T-helper 2 cell treated with Interferon-gamma antibody and Interleukin-4, amounts not matched to agents 5 μg/mL and 100 μg/mL, for 36 hours (primary cell): ENCODE measurements around the gene TRPV6.

Experiments used
- DNase-seq: peaks from one replicate; pipeline ENCODE4 v3.0.0; 2021; ENCODE audit warnings: low spot score
- H3K27ac Mint-ChIP-seq: one replicate; pipeline ENCODE4 v1.8.0; 2021; ENCODE audit warnings: mild to moderate bottlenecking, mixed read lengths
- H3K27me3 Mint-ChIP-seq: one replicate; pipeline ENCODE4 v1.8.0; 2021; ENCODE audit warnings: low read depth, mixed read lengths
- H3K36me3 Mint-ChIP-seq: one replicate; pipeline ENCODE4 v1.8.0; 2021; ENCODE audit warnings: low read depth, mixed read lengths
- H3K4me1 Mint-ChIP-seq: one replicate; pipeline ENCODE4 v1.8.0; 2021; ENCODE audit warnings: low read depth, mixed read lengths
- H3K4me3 Mint-ChIP-seq: one replicate; pipeline ENCODE4 v1.8.0; 2022; ENCODE audit warnings: mild to moderate bottlenecking, moderate library complexity, mixed read lengths
- H3K9me3 Mint-ChIP-seq: one replicate; pipeline ENCODE4 v1.8.0; 2021; ENCODE audit warnings: mixed read lengths

Gene TRPV6

GRCh38 chr7:142872106-142872675 is 13.4 kb downstream of the TRPV6 start:
- DNase-seq, result no peak
- H3K4me3 Mint-ChIP-seq, result no peak overlapping the region
- H3K4me1 Mint-ChIP-seq, result no peaks in the 10 kb centered on the region
- H3K27me3 Mint-ChIP-seq, result no peaks in the 10 kb centered on the region
- no peaks in the 10 kb centered on the region for H3K9me3 Mint-ChIP-seq
- no peaks in the 10 kb centered on the region for H3K36me3 Mint-ChIP-seq
- no peak overlapping the region for H3K27ac Mint-ChIP-seq

DNA sequence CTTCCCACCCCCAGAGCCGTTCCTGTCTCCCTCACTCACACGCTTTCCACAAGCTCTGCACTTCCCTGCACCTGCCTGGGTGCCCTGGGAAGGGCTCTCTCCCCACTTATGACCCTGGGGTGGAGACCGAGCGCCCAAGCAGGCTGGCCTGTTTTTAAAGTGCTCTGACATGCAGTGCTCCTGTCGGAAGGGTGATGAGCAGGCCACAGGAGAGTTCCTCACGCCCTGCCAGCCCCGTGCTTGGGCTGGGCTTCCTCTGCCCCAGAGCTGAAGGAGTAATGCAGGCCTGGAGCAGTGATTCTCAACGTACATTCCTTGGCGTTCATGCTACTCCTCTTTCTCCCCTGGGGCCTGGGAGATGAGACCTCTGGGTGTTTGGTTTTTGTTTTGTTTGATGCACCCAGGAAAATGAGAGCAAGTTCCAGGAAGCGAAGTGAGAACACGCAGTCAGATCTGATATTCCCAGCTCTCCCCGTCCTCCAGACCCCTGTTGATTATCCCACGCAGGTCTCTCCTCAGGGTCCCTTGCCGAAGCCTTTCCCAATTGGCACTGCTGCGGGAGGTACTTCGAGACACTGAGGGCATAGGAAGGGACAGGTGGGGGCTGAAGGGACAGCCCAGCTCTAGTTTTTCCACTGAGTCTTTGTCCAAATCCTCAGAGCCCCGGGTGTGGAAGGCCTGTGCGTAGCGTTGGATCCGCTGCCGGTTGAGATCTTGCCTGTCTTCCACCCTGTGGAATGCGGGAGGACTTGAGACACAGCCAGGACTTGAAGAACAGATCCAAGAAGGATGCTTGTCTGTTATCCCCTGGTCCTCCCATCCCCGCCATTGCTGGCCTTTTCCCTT is 14.1 kb downstream of the TRPV6 start:
- Mint-ChIP-seq H3K36me3 (no peaks in the 10 kb centered on the region), H3K4me1 (no peaks in the 10 kb centered on the region), H3K4me3 (no peak overlapping the region), H3K27ac (no peak overlapping the region), H3K9me3 (no peaks in the 10 kb centered on the region), H3K27me3 (no peaks in the 10 kb centered on the region)
- no peak for DNase-seq

GRCh38 chr7:142870566-142871259 is 14.8 kb downstream of the TRPV6 start:
- no peak for DNase-seq
- Mint-ChIP-seq H3K4me1 (no peaks in the 10 kb centered on the region), H3K27ac (no peak overlapping the region), H3K4me3 (no peak overlapping the region), H3K9me3 (no peaks in the 10 kb centered on the region), H3K27me3 (no peaks in the 10 kb centered on the region), H3K36me3 (no peaks in the 10 kb centered on the region)

- Mint-ChIP-seq H3K9me3 (no peaks in the 10 kb centered on the region), H3K36me3 (no peaks in the 10 kb centered on the region), H3K4me1 (no peaks in the 10 kb centered on the region), H3K4me3 (no peak overlapping the region), H3K27ac (no peak overlapping the region), H3K27me3 (no peaks in the 10 kb centered on the region)
- DNase-seq, result no peak
Observed at GRCh38 chr7:142870147-142870559, 15.4 kb downstream of the TRPV6 start.

GRCh38 chr7:142869434-142869833 is 16.1 kb downstream of the TRPV6 start:
- Mint-ChIP-seq H3K4me3 (no peak overlapping the region), H3K36me3 (no peaks in the 10 kb centered on the region), H3K4me1 (no peaks in the 10 kb centered on the region), H3K9me3 (no peaks in the 10 kb centered on the region), H3K27me3 (no peaks in the 10 kb centered on the region), H3K27ac (no peak overlapping the region)
- no peak for DNase-seq

GRCh38 chr7:142868986-142869415 is 16.5 kb downstream of the TRPV6 start:
- no peaks in the 10 kb centered on the region for H3K9me3 Mint-ChIP-seq
- no peaks in the 10 kb centered on the region for H3K36me3 Mint-ChIP-seq
- H3K4me1 Mint-ChIP-seq, result no peaks in the 10 kb centered on the region
- H3K4me3 Mint-ChIP-seq, result no peak overlapping the region
- H3K27ac Mint-ChIP-seq, result no peak overlapping the region
- H3K27me3 Mint-ChIP-seq, result no peaks in the 10 kb centered on the region
- no peak for DNase-seq

DNA sequence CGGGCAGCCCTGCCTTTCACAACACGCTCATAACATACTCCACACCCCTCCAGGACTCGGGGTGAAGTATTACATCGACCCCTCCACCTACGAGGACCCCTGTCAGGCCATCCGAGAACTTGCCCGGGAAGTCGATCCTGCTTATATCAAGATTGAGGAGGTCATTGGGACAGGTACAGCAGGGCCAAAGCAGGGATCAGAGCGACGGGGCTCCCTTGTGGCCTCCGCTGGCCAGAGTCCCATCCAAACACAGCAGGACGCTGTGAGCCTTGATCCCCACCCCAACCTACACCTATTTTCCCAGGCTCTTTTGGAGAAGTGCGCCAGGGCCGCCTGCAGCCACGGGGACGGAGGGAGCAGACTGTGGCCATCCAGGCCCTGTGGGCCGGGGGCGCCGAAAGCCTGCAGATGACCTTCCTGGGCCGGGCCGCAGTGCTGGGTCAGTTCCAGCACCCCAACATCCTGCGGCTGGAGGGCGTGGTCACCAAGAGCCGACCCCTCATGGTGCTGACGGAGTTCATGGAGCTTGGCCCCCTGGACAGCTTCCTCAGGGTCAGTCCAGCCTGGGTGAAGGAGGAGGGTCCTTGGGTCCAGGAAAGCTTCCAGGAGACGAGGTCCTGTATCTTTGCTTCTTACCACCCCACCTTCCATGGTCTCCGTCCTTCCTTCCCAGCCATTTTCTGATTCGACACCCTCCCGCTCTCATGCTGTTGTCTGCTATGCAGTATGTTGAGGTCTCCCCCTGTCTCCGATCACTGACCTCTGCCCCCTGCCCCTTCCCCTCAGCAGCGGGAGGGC is 17.2 kb downstream of the TRPV6 start:
- Mint-ChIP-seq H3K36me3 (no peaks in the 10 kb centered on the region), H3K4me1 (no peaks in the 10 kb centered on the region), H3K9me3 (no peaks in the 10 kb centered on the region), H3K27me3 (no peaks in the 10 kb centered on the region), H3K4me3 (no peak overlapping the region), H3K27ac (no peak overlapping the region)
- DNase-seq, result no peak

DNA sequence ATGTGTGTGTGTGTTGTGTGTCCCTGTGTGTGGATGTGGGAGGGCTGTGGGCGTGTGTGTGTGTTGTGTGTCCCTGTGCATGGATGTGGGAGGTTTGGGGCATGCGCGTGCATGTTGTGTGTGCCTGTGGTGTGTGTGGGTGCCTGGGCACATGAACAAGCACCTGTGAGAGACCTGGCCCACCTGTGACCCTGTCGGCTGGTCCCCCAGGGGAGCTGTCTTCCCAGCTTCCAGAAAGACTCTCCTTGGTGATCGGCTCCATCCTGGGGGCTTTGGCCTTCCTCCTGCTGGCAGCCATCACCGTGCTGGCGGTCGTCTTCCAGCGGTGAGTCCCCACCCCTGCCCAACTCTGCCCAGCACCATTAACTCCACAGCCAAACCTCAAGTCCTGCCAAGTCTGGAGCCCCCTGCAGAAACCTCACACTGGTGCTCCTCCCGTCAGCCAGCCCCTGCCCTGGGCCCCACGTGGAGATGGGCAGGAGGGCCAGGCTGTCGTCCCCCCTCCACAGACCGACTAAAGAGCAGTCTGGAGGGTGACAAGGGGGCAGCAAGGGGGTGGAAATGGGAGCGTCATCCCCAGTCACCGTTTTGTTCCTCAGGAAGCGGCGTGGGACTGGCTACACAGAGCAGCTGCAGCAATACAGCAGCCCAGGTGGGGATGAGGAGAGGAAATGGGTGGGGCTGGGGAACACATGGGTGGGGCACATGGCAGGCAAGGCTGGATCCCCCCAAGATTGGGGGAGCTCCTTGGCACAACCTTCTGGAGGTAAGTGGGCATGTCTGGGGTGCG is 18.0 kb downstream of the TRPV6 start:
- Mint-ChIP-seq H3K27ac (no peak overlapping the region), H3K9me3 (no peaks in the 10 kb centered on the region), H3K4me1 (no peaks in the 10 kb centered on the region), H3K36me3 (no peaks in the 10 kb centered on the region), H3K27me3 (no peaks in the 10 kb centered on the region), H3K4me3 (no peak overlapping the region)
- no peak for DNase-seq

GRCh38 chr7:142867097-142867378 is 18.5 kb downstream of the TRPV6 start:
- no peaks in the 10 kb centered on the region for H3K27me3 Mint-ChIP-seq

GRCh38 chr7:142866361-142867096 is 19.0 kb downstream of the TRPV6 start:
- DNase-seq, result no peak
- no peaks in the 10 kb centered on the region for H3K9me3 Mint-ChIP-seq
- H3K4me3 Mint-ChIP-seq, result no peak overlapping the region
- H3K4me1 Mint-ChIP-seq, result no peaks in the 10 kb centered on the region
- no peaks in the 10 kb centered on the region for H3K27me3 Mint-ChIP-seq
- H3K36me3 Mint-ChIP-seq, result no peaks in the 10 kb centered on the region
- no peak overlapping the region for H3K27ac Mint-ChIP-seq

More at GRCh38 chr7:142867097-142867378, 18.5 kb downstream of the TRPV6 start:
- Mint-ChIP-seq H3K4me1 (no peaks in the 10 kb centered on the region), H3K27ac (no peak overlapping the region), H3K36me3 (no peaks in the 10 kb centered on the region), H3K4me3 (no peak overlapping the region), H3K9me3 (no peaks in the 10 kb centered on the region)
- DNase-seq, result no peak

- H3K9me3 Mint-ChIP-seq, result no peaks in the 10 kb centered on the region
- no peak for DNase-seq
- H3K36me3 Mint-ChIP-seq, result no peaks in the 10 kb centered on the region
- no peaks in the 10 kb centered on the region for H3K4me1 Mint-ChIP-seq
- no peaks in the 10 kb centered on the region for H3K27me3 Mint-ChIP-seq
- H3K4me3 Mint-ChIP-seq, result no peak overlapping the region
- H3K27ac Mint-ChIP-seq, result no peak overlapping the region
Observed at GRCh38 chr7:142865766-142866165, 19.8 kb downstream of the TRPV6 start.

GRCh38 chr7:142864980-142865747 is 20.4 kb downstream of the TRPV6 start:
- no peak overlapping the region for H3K4me3 Mint-ChIP-seq
- no peaks in the 10 kb centered on the region for H3K36me3 Mint-ChIP-seq
- H3K27me3 Mint-ChIP-seq, result peaks cover 3% of the 10 kb centered on the region
- H3K9me3 Mint-ChIP-seq, result no peaks in the 10 kb centered on the region
- H3K27ac Mint-ChIP-seq, result no peak overlapping the region
- no peaks in the 10 kb centered on the region for H3K4me1 Mint-ChIP-seq
- DNase-seq, result no peak
